HEK293T (cell line): ENCODE data around the gene PLPP7.

ENCODE experiments used
- FOXA1 ChIP-seq: fragments of 450-650 bp; IDR thresholded peaks from 2 replicates; pipeline ENCODE4 v1.6.1; 2016; ENCODE audit warnings: mild to moderate bottlenecking
- NFRKB ChIP-seq: fragments of 450-650 bp; IDR thresholded peaks from 2 replicates; pipeline ENCODE4 v1.6.1; 2016; ENCODE audit warnings: mild to moderate bottlenecking, moderate library complexity
- PKNOX1 ChIP-seq: fragments of 450-650 bp; IDR thresholded peaks from 2 replicates; pipeline ENCODE4 v1.6.1; 2016
- TARDBP ChIP-seq: fragments of 450-650 bp; IDR thresholded peaks from 2 replicates; pipeline ENCODE4 v1.6.1; 2016

- TF ChIP-seq PKNOX1 (no peak), NFRKB (no peak), TARDBP (no peak), FOXA1 (no peak)
Observed at GRCh38 chr9:131258186-131258585, 31.3 kb upstream of the PLPP7 start.
